Caco-2 (cell line): ENCODE data around the gene PA2G4. TPM values are rescaled to one million over a fixed set of nuclear protein-coding genes. Genes with fewer than 3 reads are reported as not detected.
A peak's percentile ranks its signal among the peaks of the same experiment; 100 is the strongest.

Experiments used
- BruUV-seq: library from RNA; stranded (reverse); fragments of 400-500 nt; replicated peaks from 2 replicates; lab custom pipeline; 2021; lab: Mats Ljungman, UMichigan
- CTCF ChIA-PET: fragments of 300-600 bp; sonication (Branson Sonifier 250); formaldehyde crosslinking; loops from one replicate; lab custom pipeline; 2022; ENCODE audit warnings: antibody characterized with exemption; lab: Charles Lee
- POLR2A ChIA-PET: fragments of 300-600 bp; sonication (Branson Sonifier 250); formaldehyde crosslinking; loops from one replicate; lab custom pipeline; 2022; ENCODE audit warnings: antibody characterized with exemption; lab: Charles Lee
- DNase-seq, 2 experiments: peaks; one replicate each; pipeline versions ENCODE4 v3.0.0 to v3.0.0-alpha.2; 2020 to 2022
- H3K27me3 ChIP-seq: replicated peaks from 2 replicates; pipeline ENCODE4 v1.6.0; 2011; ENCODE audit warnings: low read length; ENCODE audit not compliant: control insufficient read depth, insufficient read depth
- H3K36me3 ChIP-seq: 2 replicates; pipeline ENCODE4 v1.5.1; 2011; ENCODE audit warnings: low read length; ENCODE audit not compliant: control insufficient read depth, insufficient read depth
- H3K4me1 ChIP-seq: fragments of 250-450 bp; sonication (Bioruptor Pico); 2 replicates; pipeline ENCODE4 v1.5.1; 2020; ENCODE audit warnings: mild to moderate bottlenecking
- H3K4me3 ChIP-seq: 2 replicates; pipeline ENCODE4 v1.5.1; 2011; ENCODE audit warnings: low read depth, mild to moderate bottlenecking, control low read depth, low read length
- H3K9me3 ChIP-seq: fragments of 250-450 bp; sonication (Bioruptor Pico); 2 replicates; pipeline ENCODE4 v1.5.1; 2020; ENCODE audit warnings: mild to moderate bottlenecking, moderate library complexity
- H3K27ac Mint-ChIP-seq: one replicate; pipeline ENCODE4 v1.8.0; 2022; ENCODE audit warnings: mixed read lengths; ENCODE audit not compliant: unreplicated experiment
- H3K27me3 Mint-ChIP-seq: one replicate; pipeline ENCODE4 v1.8.0; 2022; ENCODE audit warnings: mixed read lengths; ENCODE audit not compliant: insufficient read depth, unreplicated experiment
- H3K36me3 Mint-ChIP-seq: one replicate; pipeline ENCODE4 v1.8.0; 2022; ENCODE audit warnings: mild to moderate bottlenecking, mixed read lengths; ENCODE audit not compliant: insufficient read depth, unreplicated experiment
- H3K4me1 Mint-ChIP-seq: one replicate; pipeline ENCODE4 v1.8.0; 2022; ENCODE audit warnings: low read depth, mixed read lengths; ENCODE audit not compliant: unreplicated experiment
- H3K4me3 Mint-ChIP-seq: one replicate; pipeline ENCODE4 v1.8.0; 2022; ENCODE audit warnings: mild to moderate bottlenecking, moderate library complexity, mixed read lengths; ENCODE audit not compliant: unreplicated experiment
- H3K9me3 Mint-ChIP-seq: one replicate; pipeline ENCODE4 v1.8.0; 2022; ENCODE audit warnings: mixed read lengths; ENCODE audit not compliant: unreplicated experiment
- intact Hi-C: fragments of 100-400 bp; cut with micrococcal nuclease; formaldehyde crosslinking; loops from one replicate; pipeline ENCODE4 v1.10.0; 2022; ENCODE audit not compliant: unreplicated experiment
- total RNA-seq: library from RNA; stranded (reverse); gene quantifications from 2 replicates; pipeline ENCODE4 v1.2.3, GENCODE V29; 2022
- TF ChIP-seq, protein P1 (sequence below), 2 experiments: fragments of 200-600 bp in 1 of 2; IDR thresholded peaks; 1 replicate in 1 of 2; 2 replicates in 1 of 2; pipeline versions ENCODE4 v1.5.1 to v1.8.0; 2011 to 2022; ENCODE audit warnings: antibody characterized with exemption in 1 of 2, control low read depth in 1 of 2, inconsistent platforms in 1 of 2, low read depth in 1 of 2, low read length in 1 of 2, mild to moderate bottlenecking in 1 of 2, moderate library complexity in 1 of 2; ENCODE audit not compliant: insufficient read depth in 1 of 2, severe bottlenecking in 1 of 2, unreplicated experiment in 1 of 2

PA2G4 gene
- total RNA-seq, 1 experiment from 2014 or later = 178 TPM

DNA sequence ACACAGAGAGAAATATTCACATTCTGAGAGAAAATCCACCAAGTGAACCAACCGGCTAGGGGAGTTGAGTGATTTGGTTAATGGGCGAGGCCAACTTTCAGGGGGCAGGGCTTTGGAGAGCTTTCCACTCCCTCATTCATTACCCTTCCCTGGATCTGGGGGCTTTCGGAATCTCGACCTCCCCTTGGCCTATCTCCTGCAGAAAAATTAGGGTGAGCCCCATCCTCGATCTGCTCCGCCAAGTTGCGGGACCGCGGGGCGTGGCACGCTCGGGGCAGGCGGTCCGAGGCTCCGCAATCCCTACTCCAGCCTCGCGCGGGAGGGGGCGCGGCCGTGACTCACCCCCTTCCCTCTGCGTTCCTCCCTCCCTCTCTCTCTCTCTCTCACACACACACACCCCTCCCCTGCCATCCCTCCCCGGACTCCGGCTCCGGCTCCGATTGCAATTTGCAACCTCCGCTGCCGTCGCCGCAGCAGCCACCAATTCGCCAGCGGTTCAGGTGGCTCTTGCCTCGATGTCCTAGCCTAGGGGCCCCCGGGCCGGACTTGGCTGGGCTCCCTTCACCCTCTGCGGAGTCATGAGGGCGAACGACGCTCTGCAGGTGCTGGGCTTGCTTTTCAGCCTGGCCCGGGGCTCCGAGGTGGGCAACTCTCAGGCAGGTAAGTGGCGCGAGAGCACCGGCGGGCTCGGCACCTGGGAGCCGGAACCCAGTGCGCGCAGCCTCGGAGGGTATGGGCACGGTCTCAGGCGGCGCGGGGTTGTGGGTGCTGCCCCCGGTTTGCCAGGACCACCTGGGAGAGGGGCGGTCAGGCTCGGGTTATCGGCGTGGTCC is 24.4 kb upstream of the PA2G4 start, which contains the start of gene ERBB3:
TSS of gene ERBB3 (plus strand) at position 443 of the 833 bp plus-strand sequence. CDS start at position 579, 136 bp downstream.
- Histone ChIP-seq H3K36me3 (peaks cover 11% of the 10 kb centered on the region), H3K9me3 (no peaks in the 10 kb centered on the region), H3K4me1 (peaks cover 24% of the 10 kb centered on the region), H3K4me3 (peak within 1 kb of the TSS; percentile 74), H3K27me3 (no peaks in the 10 kb centered on the region)
- Mint-ChIP-seq H3K27me3 (no peaks in the 10 kb centered on the region), H3K36me3 (peaks cover 53% of the 10 kb centered on the region), H3K27ac (peak within 1 kb of the TSS; percentile 92), H3K9me3 (no peaks in the 10 kb centered on the region), H3K4me1 (peaks cover 10% of the 10 kb centered on the region), H3K4me3 (peak within 1 kb of the TSS; percentile 89)
- BruUV-seq = no TSS peak
- intact Hi-C loops = loop anchor here (1.0 kb wide), 3 partner anchors 24 to 38 kb away; partner anchors contain the start of genes PA2G4 and ZC3H10
- CTCF ChIA-PET = interaction anchor here (0.6 to 3.2 kb wide), 7 partner anchors 10 to 1746 kb away, joined by 3 to 22 read pairs (median 4); partner anchors contain the start of genes PA2G4 and SUOX
- TF ChIP-seq, protein P1, sequence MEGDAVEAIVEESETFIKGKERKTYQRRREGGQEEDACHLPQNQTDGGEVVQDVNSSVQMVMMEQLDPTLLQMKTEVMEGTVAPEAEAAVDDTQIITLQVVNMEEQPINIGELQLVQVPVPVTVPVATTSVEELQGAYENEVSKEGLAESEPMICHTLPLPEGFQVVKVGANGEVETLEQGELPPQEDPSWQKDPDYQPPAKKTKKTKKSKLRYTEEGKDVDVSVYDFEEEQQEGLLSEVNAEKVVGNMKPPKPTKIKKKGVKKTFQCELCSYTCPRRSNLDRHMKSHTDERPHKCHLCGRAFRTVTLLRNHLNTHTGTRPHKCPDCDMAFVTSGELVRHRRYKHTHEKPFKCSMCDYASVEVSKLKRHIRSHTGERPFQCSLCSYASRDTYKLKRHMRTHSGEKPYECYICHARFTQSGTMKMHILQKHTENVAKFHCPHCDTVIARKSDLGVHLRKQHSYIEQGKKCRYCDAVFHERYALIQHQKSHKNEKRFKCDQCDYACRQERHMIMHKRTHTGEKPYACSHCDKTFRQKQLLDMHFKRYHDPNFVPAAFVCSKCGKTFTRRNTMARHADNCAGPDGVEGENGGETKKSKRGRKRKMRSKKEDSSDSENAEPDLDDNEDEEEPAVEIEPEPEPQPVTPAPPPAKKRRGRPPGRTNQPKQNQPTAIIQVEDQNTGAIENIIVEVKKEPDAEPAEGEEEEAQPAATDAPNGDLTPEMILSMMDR (IDR thresholded peaks at IDR 0.05; ENCODE audit: insufficient read depth in 1 of 2, low read depth in 1 of 2, low read length in 1 of 2, severe bottlenecking in 1 of 2, unreplicated experiment in 1 of 2) = no peak
- DNase-seq = peak; percentile 92
- POLR2A ChIA-PET = interaction anchor here (0.6 to 4.1 kb wide), 3 partner anchors 18 to 106 kb away, joined by 4 to 48 read pairs (median 14); partner anchors contain the start of genes PA2G4 and RAB5B

DNA sequence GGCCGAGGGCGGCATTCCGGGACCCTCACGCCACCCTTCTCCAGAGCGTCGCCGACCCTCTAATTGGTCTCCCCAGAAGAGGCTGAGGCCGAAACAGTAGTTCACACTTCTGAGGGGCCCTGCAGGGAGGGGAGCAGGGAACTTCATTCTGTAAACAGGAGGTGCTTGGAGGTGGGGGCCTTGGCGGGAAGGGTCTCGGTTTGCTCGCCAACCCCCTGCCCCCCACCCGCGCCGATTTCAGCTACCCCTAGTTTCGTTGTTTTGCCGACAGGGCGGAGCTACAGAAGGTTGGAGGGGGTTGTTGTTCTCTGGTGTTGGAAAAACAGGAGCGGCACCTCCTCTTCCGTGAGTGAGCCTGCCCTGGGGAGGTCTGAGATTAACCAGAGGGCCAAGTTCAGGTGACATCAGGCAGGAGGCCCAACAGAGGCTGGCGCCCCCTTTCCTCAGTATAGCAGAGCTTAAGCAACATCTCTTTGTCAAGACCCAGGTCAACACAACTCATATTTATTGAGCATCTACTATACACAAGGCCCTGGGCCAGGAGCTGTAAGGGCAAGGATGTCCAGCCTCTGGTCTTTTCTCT is 23.7 kb upstream of the PA2G4 start:
- intact Hi-C loops = no loop called here
- Histone ChIP-seq H3K36me3 (peaks cover 13% of the 10 kb centered on the region), H3K4me3 (peak overlapping the region; percentile 74), H3K4me1 (peaks cover 24% of the 10 kb centered on the region), H3K9me3 (no peaks in the 10 kb centered on the region), H3K27me3 (no peaks in the 10 kb centered on the region)
- POLR2A ChIA-PET = interaction anchor here (1.3 to 4.1 kb wide), 2 partner anchors 23 to 25 kb away, joined by 3 to 48 read pairs; partner anchors contain the start of gene PA2G4
- TF ChIP-seq, protein P1 (IDR thresholded peaks at IDR 0.05; ENCODE audit: insufficient read depth in 1 of 2, low read depth in 1 of 2, low read length in 1 of 2, severe bottlenecking in 1 of 2, unreplicated experiment in 1 of 2) = no peak
- peak overlapping the region; percentile 89 for H3K4me3 Mint-ChIP-seq
- CTCF ChIA-PET = interaction anchor here (0.6 to 3.2 kb wide), 5 partner anchors 8 to 1745 kb away, joined by 3 to 12 read pairs (median 4); partner anchors contain the start of genes BLOC1S1 and PA2G4
- H3K27me3 Mint-ChIP-seq = no peaks in the 10 kb centered on the region
- H3K36me3 Mint-ChIP-seq = peaks cover 59% of the 10 kb centered on the region
- no peaks in the 10 kb centered on the region for H3K9me3 Mint-ChIP-seq
- peak; percentile 59 to 73 for DNase-seq
- H3K27ac Mint-ChIP-seq = peak overlapping the region; percentile 92
- H3K4me1 Mint-ChIP-seq = peaks cover 14% of the 10 kb centered on the region
- TSS peak; percentile 44 for BruUV-seq
